AG09309 (cell line): Measurements from ENCODE around the gene CORIN.

Source experiments
- DNase-seq: peaks from one replicate; pipeline ENCODE4 v3.0.0-alpha.2; 2010; ENCODE audit warnings: low read depth
- H3K4me3 ChIP-seq: 2 replicates; pipeline ENCODE4 v1.5.1; 2011; ENCODE audit warnings: mild to moderate bottlenecking, low read depth, low read length, moderate library complexity; ENCODE audit not compliant: control insufficient read depth
- CTCF ChIP-seq: IDR thresholded peaks from 2 replicates; pipeline ENCODE4 v1.5.1; 2011; ENCODE audit warnings: mild to moderate bottlenecking, low read depth, low read length, inconsistent platforms; ENCODE audit not compliant: insufficient read depth, control insufficient read depth; ENCODE audit errors: missing control alignments

The CORIN gene

DNA sequence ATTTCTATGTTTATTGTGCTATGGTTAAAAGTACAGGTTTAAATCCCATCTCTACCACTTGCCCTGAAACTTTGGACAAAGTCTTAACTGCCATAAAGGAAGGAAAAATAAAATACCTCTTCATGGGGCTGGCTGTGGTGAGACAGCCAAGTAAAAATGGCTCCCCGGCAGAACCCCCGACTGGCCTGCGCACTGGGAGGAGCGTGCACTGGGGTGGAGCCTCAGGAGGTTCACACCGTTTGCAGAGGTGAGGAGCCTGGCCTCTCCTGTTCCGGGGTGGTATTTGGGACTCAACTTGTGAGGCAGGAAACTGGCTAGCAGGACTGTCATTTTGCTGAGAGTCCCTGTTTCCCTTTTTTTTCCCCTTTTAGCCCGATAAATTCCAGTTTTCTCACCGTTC, 47.8 kb downstream of the CORIN start:
- no peak for DNase-seq
- no peak for TF ChIP-seq CTCF
- no peak overlapping the region for H3K4me3 ChIP-seq

- no peak for DNase-seq
- TF ChIP-seq CTCF = no peak
- H3K4me3 ChIP-seq = no peak overlapping the region
Observed at GRCh38 chr4:47788126-47788525, 49.7 kb downstream of the CORIN start.

DNA sequence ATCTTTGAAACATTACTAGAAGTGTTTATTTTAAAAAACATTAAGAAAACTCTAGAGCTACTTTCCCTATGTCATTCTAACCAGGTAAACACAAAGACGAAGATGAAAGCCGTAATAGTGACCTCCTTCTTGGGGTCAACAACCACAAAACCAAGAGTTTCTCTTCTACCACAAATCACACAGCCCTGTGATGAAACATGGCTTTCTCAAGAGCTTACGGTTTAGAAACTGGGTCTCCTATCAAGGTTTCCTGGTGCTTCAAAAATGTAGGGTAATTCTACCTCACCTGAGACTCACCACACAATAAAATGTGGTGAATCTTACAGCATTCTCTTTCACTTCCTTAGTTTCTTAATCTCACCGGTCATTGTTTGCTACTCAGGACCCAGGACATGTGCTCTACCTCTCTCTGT, 50.9 kb downstream of the CORIN start:
- no peak overlapping the region for H3K4me3 ChIP-seq
- TF ChIP-seq CTCF = no peak
- no peak for DNase-seq

GRCh38 chr4:47785153-47785552, 52.7 kb downstream of the CORIN start:
- TF ChIP-seq CTCF = no peak
- DNase-seq = no peak
- no peak overlapping the region for H3K4me3 ChIP-seq

DNA sequence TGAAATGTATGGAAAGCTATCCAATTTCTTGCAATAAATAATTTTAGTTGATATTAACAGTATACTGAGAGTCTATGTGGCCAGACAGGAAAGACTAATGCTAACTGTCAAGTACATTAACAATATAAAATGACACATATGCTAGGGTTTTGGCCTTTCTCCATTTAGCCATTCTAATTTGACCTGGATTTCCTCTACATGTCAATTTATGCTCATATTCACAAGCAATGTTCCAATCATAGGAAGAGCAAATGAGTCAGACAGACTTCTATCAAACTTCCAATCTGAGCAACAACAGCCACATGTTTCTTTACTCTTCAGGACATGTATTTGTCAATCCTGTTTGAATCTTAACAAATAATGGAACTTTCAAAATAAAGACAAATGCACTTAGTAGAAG, 53.6 kb downstream of the CORIN start:
- no peak for TF ChIP-seq CTCF
- H3K4me3 ChIP-seq = no peak overlapping the region
- DNase-seq = no peak

- no peak for TF ChIP-seq CTCF
- no peak overlapping the region for H3K4me3 ChIP-seq
- DNase-seq = no peak
Observed at GRCh38 chr4:47776353-47776752, 61.5 kb downstream of the CORIN start.

DNA sequence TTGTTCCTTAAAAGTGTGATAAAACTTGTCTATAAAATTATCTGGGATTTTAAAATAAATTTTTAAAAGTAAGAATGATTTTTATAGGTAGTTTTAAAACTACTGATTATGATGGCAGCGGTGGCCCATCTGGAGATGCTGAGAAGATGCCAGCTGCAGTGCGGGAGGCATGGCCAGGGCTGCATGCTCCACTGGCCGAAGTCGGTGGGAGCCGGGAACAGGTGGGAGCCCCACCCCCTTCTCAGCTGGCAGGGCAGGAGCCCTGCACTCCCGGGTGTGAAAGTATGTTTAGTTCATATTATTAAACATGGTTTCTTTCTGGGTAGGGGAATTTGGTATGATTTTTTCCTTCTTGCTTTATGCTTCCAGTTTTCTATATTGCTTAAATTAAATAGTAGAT, 63.8 kb downstream of the CORIN start:
- H3K4me3 ChIP-seq = no peak overlapping the region
- no peak for TF ChIP-seq CTCF
- no peak for DNase-seq
